HepG2 (cell line): ENCODE results near the gene TTLL6. TPM values are rescaled to one million over a fixed set of nuclear protein-coding genes. Genes with fewer than 3 reads are reported as not detected.

Experiments used
- ARID4A ChIP-seq: sonication (generic); formaldehyde crosslinking; IDR thresholded peaks from 2 replicates; pipeline ENCODE4 v1.5.0; 2020; ENCODE audit warnings: mild to moderate bottlenecking, missing genetic modification reagents, borderline replicate concordance
- FOXP1 ChIP-seq, 2 experiments: fragments of 450-650 bp in 1 of 2; IDR thresholded peaks; 2 replicates each; pipeline ENCODE4 v1.6.1; 2017 to 2018; ENCODE audit warnings: antibody characterized with exemption in 1 of 2
- NFIB ChIP-seq: sonication (generic); formaldehyde crosslinking; IDR thresholded peaks from 2 replicates; pipeline ENCODE4 v1.9.0; 2021; ENCODE audit warnings: missing genetic modification reagents, mild to moderate bottlenecking, borderline replicate concordance
- POGZ ChIP-seq: sonication (generic); formaldehyde crosslinking; IDR thresholded peaks from 2 replicates; pipeline ENCODE4 v1.4.0; 2020; ENCODE audit warnings: mild to moderate bottlenecking, missing genetic modification reagents
- SMAD3 ChIP-seq: sonication (generic); formaldehyde crosslinking; IDR thresholded peaks from 2 replicates; pipeline ENCODE4 v1.4.0; 2020; ENCODE audit warnings: missing genetic modification reagents
- TEAD3 ChIP-seq: optimal IDR thresholded peaks from 2 replicates; pipeline ENCODE3; 2016; ENCODE audit warnings: borderline replicate concordance
- THAP11 ChIP-seq: IDR thresholded peaks from 2 replicates; pipeline ENCODE4 v1.6.1; 2016; ENCODE audit warnings: missing biosample characterization, missing genetic modification reagents
- ZNF124 ChIP-seq: sonication (generic); formaldehyde crosslinking; IDR thresholded peaks from 2 replicates; pipeline ENCODE4 v1.4.0; 2020; ENCODE audit warnings: missing genetic modification reagents
- ZNF142 ChIP-seq: sonication (generic); formaldehyde crosslinking; IDR thresholded peaks from 2 replicates; pipeline ENCODE4 v1.4.0; 2020; ENCODE audit warnings: missing genetic modification reagents
- ZNF337 ChIP-seq: sonication (generic); formaldehyde crosslinking; IDR thresholded peaks from 2 replicates; pipeline ENCODE4 v1.5.1; 2020; ENCODE audit warnings: missing genetic modification reagents, low read depth, mild to moderate bottlenecking, borderline replicate concordance
- polyA plus RNA-seq, 8 experiments: library from polyadenylated mRNA; depleted of rRNA in 3 of 8; stranded (reverse) in 7 of 8; unstranded in 1 of 8; fragments of >200 nt; fragmentation: Illumina TruSeq in 4 of 8; extraction: Trizol in 4 of 8; gene quantifications; 2 replicates each; pipeline versions ENCODE4 v1.2.1 to v1.2.3, GENCODE V29; 2011 to 2016; ENCODE audit warnings: low read depth in 4 of 8, missing spikeins in 1 of 8, mixed read lengths in 1 of 8; ENCODE audit not compliant: insufficient read depth in 1 of 8
- total RNA-seq, 5 experiments: library from RNA; depleted of rRNA; stranded (reverse); fragments of >200 nt; fragmentation: Illumina TruSeq; extraction: Trizol; gene quantifications; 2 replicates each; pipeline ENCODE4 v1.2.3, GENCODE V29; 2016; ENCODE audit warnings: low read depth in 1 of 5
- TF ChIP-seq, protein P1 (sequence below): sonication (generic); formaldehyde crosslinking; IDR thresholded peaks from 2 replicates; pipeline ENCODE4 v1.4.0; 2020; ENCODE audit warnings: mild to moderate bottlenecking, missing genetic modification reagents
- TF ChIP-seq, protein P2 (sequence below): sonication (generic); formaldehyde crosslinking; IDR thresholded peaks from 2 replicates; pipeline ENCODE4 v1.4.0; 2020; ENCODE audit warnings: mild to moderate bottlenecking, missing genetic modification reagents, borderline replicate concordance
- TF ChIP-seq, protein P3 (sequence below): sonication (generic); formaldehyde crosslinking; IDR thresholded peaks from 2 replicates; pipeline ENCODE4 v1.8.0; 2022; ENCODE audit warnings: mild to moderate bottlenecking, missing genetic modification reagents, borderline replicate concordance
- TF ChIP-seq, protein P4 (sequence below): sonication (generic); formaldehyde crosslinking; IDR thresholded peaks from 2 replicates; pipeline ENCODE4 v1.8.1; 2023; ENCODE audit warnings: mild to moderate bottlenecking, missing genetic modification reagents, borderline replicate concordance

Gene TTLL6
- total and polyA plus RNA-seq, 2 of the 13 experiments (the other 11 are each of a cell fraction or from before 2014, with no cell fraction given) = 0.04 to 0.08 TPM

DNA sequence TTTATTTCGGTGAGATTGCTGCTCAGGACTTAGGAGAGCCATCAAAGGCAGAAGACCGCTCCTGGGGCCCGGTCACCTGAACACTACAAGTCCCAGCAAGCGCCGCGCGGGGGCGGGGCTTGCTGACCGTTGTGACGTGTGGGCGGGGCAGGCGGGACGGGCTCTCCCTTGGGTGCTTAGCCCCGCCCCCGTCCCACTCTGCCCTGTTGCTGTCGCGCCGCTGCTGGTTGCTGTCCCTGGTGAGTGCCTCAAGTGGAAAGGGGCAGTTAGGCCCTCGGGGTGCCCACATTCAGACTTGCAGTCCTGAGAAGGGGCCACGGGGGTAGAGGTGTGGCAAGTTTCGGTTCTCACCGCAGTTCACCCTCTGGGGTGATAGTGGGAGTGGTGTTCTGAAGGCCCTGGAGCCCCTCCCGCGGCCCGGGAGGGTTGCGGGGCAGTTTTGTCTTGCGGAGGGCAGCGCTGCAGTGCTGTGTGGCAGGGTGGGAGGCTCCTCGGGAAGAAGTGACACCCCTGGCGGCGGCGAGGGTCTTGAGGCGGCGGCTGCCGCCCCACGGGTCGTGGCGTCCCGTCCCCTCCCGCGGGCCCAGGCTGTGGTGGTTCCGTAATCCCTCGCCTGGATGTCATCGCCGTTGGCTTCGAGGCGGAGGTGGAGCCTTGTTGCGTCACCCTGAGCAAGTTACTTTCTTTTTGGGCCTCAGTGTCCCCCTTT is 14.0 kb upstream of the TTLL6 start, which contains the start of gene CALCOCO2 (continued):
- TF ChIP-seq, protein P1, sequence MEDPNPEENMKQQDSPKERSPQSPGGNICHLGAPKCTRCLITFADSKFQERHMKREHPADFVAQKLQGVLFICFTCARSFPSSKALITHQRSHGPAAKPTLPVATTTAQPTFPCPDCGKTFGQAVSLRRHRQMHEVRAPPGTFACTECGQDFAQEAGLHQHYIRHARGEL (CRISPR knock-in tag) = peak; percentile 48; the same call in 1 of the 2 replicates
- TF ChIP-seq THAP11 (CRISPR knock-in tag) (peak; percentile 99), FOXP1 (IDR thresholded peaks at IDR 0.05) (no peak), FOXP1 (CRISPR knock-in tag; IDR thresholded peaks at IDR 0.05) (no peak), NFIB (no peak), ZNF142 (CRISPR knock-in tag) (peak; percentile 74; the same call in 1 of the 2 replicates), SMAD3 (CRISPR knock-in tag) (no peak), ZNF337 (CRISPR knock-in tag) (peak; percentile 80; the same call in 1 of the 2 replicates), POGZ (CRISPR knock-in tag) (peak; percentile 70; the same call in 1 of the 2 replicates), ZNF124 (CRISPR knock-in tag) (no peak), ARID4A (CRISPR knock-in tag) (peak; percentile 88; the same call in 1 of the 2 replicates), TEAD3 (no peak)
- TF ChIP-seq, protein P2, sequence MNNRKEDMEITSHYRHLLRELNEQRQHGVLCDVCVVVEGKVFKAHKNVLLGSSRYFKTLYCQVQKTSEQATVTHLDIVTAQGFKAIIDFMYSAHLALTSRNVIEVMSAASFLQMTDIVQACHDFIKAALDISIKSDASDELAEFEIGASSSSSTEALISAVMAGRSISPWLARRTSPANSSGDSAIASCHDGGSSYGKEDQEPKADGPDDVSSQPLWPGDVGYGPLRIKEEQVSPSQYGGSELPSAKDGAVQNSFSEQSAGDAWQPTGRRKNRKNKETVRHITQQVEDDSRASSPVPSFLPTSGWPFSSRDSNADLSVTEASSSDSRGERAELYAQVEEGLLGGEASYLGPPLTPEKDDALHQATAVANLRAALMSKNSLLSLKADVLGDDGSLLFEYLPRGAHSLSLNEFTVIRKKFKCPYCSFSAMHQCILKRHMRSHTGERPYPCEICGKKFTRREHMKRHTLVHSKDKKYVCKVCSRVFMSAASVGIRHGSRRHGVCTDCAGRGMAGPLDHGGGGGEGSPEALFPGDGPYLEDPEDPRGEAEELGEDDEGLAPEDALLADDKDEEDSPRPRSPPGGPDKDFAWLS (CRISPR knock-in tag) = no peak
- TF ChIP-seq, protein P3, sequence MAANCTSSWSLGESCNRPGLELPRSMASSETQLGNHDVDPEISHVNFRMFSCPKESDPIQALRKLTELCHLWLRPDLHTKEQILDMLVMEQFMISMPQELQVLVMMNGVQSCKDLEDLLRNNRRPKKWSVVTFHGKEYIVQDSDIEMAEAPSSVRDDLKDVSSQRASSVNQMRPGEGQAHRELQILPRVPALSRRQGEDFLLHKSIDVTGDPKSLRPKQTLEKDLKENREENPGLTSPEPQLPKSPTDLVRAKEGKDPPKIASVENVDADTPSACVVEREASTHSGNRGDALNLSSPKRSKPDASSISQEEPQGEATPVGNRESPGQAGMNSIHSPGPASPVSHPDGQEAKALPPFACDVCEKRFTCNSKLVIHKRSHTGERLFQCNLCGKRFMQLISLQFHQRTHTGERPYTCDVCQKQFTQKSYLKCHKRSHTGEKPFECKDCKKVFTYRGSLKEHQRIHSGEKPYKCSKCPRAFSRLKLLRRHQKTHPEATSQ (CRISPR knock-in tag) = no peak
- TF ChIP-seq, protein P4, sequence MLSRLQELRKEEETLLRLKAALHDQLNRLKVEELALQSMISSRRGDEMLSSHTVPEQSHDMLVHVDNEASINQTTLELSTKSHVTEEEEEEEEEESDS (CRISPR knock-in tag) = no peak
